ENCODE results near the gene TLK1.

Gene TLK1

GRCh38 chr2:171013851-171014250 lies 146.8 kb downstream of the TLK1 start:
- no peak for TF ChIP-seq CTCF (IDR thresholded peaks at IDR 0.05; ENCODE audit: low read depth, low read length, missing control alignments)
- in situ Hi-C loops (cut with HindIII; ENCODE audit: low sequenced_read_pairs): no loop called here
- no peak overlapping the region for H3K4me3 ChIP-seq (ENCODE audit: low read depth, low read length)
- DNase-seq (ENCODE audit: low read depth): no peak

GRCh38 chr2:171009386-171009785 lies 151.3 kb downstream of the TLK1 start:
- no peak overlapping the region for H3K4me3 ChIP-seq (ENCODE audit: low read depth, low read length)
- no peak for DNase-seq (ENCODE audit: low read depth)
- in situ Hi-C loops (cut with HindIII; ENCODE audit: low sequenced_read_pairs): no loop called here
- TF ChIP-seq CTCF (IDR thresholded peaks at IDR 0.05; ENCODE audit: low read depth, low read length, missing control alignments): no peak

- no peak overlapping the region for H3K4me3 ChIP-seq (ENCODE audit: low read depth, low read length)
- in situ Hi-C loops (cut with HindIII; ENCODE audit: low sequenced_read_pairs): no loop called here
- no peak for TF ChIP-seq CTCF (IDR thresholded peaks at IDR 0.05; ENCODE audit: low read depth, low read length, missing control alignments)
- DNase-seq (ENCODE audit: low read depth): no peak
Observed at GRCh38 chr2:171008550-171009205, 152.0 kb downstream of the TLK1 start.

- in situ Hi-C loops (cut with HindIII; ENCODE audit: low sequenced_read_pairs): no loop called here
- no peak for DNase-seq (ENCODE audit: low read depth)
- TF ChIP-seq CTCF (IDR thresholded peaks at IDR 0.05; ENCODE audit: low read depth, low read length, missing control alignments): no peak
- no peak overlapping the region for H3K4me3 ChIP-seq (ENCODE audit: low read depth, low read length)
Observed at GRCh38 chr2:171004833-171005232, 155.9 kb downstream of the TLK1 start.

GRCh38 chr2:171004363-171004762 lies 156.3 kb downstream of the TLK1 start:
- TF ChIP-seq CTCF (IDR thresholded peaks at IDR 0.05; ENCODE audit: low read depth, low read length, missing control alignments): no peak
- H3K4me3 ChIP-seq (ENCODE audit: low read depth, low read length): no peak overlapping the region
- no peak for DNase-seq (ENCODE audit: low read depth)
- in situ Hi-C loops (cut with HindIII; ENCODE audit: low sequenced_read_pairs): no loop called here

GRCh38 chr2:170999654-171000053 lies 161.0 kb downstream of the TLK1 start:
- no peak for TF ChIP-seq CTCF (IDR thresholded peaks at IDR 0.05; ENCODE audit: low read depth, low read length, missing control alignments)
- no peak for DNase-seq (ENCODE audit: low read depth)
- H3K4me3 ChIP-seq (ENCODE audit: low read depth, low read length): no peak overlapping the region
- in situ Hi-C loops (cut with HindIII; ENCODE audit: low sequenced_read_pairs): no loop called here
